Measurements from ENCODE around the gene L3MBTL4.

DNA sequence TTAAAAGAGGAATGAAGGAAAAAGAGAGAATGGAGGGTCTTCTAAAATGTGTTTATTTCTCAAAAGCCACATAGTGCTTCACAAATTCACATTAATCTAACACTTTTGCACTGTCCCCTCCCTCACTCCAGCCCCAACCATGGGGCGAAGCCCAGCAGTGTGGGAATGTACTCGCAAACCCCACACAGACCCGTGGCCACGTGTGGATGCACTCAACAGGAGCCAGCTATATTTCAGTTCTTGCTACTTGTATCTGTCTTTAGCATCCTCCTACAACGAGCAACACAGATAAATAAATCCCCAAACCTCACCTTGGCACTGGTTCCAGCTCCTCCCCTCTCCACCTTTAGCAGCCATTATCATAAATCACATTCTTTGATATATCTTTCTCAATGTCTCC is 427.5 kb downstream of the L3MBTL4 start:
- no peak for TF ChIP-seq TCF4 (CRISPR knock-in tag; IDR thresholded peaks at IDR 0.05; ENCODE audit: borderline replicate concordance)
- no peak for TF ChIP-seq ZFP30 (CRISPR knock-in tag; IDR thresholded peaks at IDR 0.05)
- TF ChIP-seq ARNTL (CRISPR knock-in tag; IDR thresholded peaks at IDR 0.05; ENCODE audit: borderline replicate concordance, low read depth), result no peak
- no peak for TF ChIP-seq ZNF565 (CRISPR knock-in tag; conservative IDR thresholded peaks at IDR 0.05; ENCODE audit: low read depth)
- TF ChIP-seq ZFP3 (CRISPR knock-in tag; IDR thresholded peaks at IDR 0.05), result no peak
- TF ChIP-seq RARB (CRISPR knock-in tag; IDR thresholded peaks at IDR 0.05), result no peak
- TF ChIP-seq, protein P1, sequence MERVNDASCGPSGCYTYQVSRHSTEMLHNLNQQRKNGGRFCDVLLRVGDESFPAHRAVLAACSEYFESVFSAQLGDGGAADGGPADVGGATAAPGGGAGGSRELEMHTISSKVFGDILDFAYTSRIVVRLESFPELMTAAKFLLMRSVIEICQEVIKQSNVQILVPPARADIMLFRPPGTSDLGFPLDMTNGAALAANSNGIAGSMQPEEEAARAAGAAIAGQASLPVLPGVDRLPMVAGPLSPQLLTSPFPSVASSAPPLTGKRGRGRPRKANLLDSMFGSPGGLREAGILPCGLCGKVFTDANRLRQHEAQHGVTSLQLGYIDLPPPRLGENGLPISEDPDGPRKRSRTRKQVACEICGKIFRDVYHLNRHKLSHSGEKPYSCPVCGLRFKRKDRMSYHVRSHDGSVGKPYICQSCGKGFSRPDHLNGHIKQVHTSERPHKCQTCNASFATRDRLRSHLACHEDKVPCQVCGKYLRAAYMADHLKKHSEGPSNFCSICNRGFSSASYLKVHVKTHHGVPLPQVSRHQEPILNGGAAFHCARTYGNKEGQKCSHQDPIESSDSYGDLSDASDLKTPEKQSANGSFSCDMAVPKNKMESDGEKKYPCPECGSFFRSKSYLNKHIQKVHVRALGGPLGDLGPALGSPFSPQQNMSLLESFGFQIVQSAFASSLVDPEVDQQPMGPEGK (CRISPR knock-in tag; IDR thresholded peaks at IDR 0.05; ENCODE audit: borderline replicate concordance), result no peak
- TF ChIP-seq BACH2 (CRISPR knock-in tag; IDR thresholded peaks at IDR 0.05; ENCODE audit: borderline replicate concordance), result no peak
